DMS153 (cell line): Measurements from ENCODE around the gene HS2ST1.
A peak's percentile ranks its signal among the peaks of the same experiment; 100 is the strongest.
"Not testable (repeated sequence)": the region's sequence is repeated elsewhere in the genome, so short reads cannot be mapped to it uniquely, and the experiment has no call there.

ENCODE experiments used
- DNase-seq: peaks from one replicate; lab custom pipeline; 2025; lab: John Stamatoyannopoulos, UW

The HS2ST1 gene

DNA sequence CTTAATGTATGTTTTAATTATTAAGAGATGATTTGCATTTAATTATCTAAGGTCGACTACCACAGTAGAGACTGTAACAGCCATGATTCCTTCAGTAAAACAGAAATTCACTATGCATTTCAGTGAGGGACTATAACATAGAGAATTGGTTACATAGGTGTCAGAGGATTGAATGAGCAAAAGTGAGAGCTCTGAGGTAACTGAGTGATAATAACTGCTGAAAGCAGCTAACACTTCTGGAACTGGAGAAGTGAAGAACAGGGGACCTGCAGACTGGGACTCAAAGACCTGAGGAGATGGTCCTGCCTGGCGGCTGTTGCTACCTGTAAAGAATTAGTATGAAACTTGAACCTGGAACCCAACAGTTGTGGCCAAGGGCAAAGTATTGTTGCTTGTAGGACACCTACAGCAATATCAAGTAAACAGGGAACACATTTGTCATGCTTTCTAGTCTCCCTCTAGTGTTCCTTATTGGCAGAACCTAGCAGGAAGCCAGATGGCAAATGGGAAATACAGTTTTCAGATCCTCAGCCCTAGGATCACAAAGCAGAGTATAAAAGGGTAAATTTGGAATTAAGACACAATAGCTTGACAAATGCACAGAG lies 110.6 kb downstream of the HS2ST1 start:
- peak; percentile 50 for DNase-seq

DNA sequence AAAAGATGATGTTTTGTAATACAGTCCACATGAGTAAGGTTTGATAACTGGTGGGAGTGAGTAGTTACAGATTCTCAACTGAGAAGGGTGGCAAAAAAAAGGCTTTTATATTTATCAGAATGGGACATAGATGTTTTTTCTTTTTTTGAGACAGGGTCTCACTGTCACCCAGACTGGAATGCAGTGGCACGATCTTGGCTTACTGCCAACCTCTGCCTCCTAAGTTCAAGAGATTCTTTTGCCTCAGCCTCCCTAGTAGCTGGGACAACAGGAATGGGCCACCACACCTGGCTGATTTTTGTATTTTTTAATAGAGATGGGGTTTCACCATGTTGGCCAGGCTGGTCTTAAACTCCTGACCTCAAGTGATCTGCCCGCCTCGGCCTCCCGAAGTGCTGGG lies 113.1 kb downstream of the HS2ST1 start:
- DNase-seq = not testable (repeated sequence)

GRCh38 chr1:87028576-87028975 lies 114.1 kb downstream of the HS2ST1 start:
- DNase-seq = no peak

DNA sequence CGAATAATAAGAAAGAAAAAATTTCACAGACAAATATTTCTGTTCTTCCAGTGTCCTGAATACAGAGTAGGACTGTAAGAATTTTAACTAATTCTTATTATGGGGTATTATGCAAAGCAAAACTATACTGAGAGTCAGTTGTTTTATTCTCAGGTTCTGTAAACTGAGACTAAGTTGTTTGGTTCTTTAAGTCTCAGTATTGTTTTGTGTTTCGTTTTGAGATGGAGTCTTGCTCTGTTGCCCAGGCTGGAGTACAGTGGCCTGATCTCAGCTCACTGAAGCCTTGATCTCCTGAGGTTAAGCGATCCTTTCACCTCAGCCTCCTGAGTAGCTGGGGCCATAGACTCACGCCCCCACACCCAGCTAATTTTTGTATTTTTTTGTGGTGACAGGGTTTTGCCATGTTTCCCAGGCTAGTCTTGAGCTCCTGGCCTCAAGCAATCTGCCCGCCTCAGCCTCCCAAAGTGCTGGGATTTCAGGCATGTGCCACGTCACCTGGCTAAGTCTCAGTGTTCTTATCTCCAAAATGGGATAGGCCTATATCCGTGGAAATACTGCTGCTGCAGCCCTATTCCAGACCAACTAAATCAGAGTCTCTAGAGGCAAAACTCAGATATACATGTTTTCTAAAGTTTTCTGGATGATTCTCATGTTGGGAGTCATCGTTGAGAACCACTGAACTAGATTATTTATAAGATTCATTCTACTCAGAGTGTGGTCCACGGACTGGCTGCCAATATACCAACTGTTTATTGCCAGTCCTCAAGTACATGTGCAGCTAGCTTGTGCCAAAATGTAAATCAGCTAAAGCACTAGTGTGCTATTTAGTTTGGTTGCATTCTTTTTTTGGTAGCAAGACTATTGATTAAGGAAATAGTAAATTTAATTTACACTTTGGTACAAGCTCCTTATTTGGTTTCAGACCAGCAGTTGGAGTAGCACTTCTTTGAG lies 116.6 kb downstream of the HS2ST1 start:
- no peak for DNase-seq

- DNase-seq = no peak
These were observed 119.9 kb downstream of the HS2ST1 start for GRCh38 chr1:87034351-87034750.

DNA sequence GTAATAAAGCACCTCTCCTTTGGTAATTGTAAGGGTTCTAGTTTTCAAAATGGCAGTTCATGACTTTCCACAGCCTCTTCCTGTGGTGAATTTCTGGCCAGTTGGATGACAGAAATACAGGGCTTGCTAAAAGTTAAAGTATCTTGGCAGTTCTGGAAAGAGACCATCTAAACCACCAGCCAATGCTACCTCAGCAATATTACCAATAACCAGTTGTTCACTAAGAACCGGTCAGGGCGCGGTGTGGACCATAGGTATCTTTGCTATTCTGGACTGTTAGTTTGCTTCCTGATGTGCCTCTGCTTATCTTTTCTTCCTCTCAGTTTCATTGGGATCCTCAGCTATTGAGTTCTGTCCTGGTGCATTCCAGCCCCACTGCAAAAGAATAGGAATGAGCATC lies 124.7 kb downstream of the HS2ST1 start:
- no peak for DNase-seq

DNA sequence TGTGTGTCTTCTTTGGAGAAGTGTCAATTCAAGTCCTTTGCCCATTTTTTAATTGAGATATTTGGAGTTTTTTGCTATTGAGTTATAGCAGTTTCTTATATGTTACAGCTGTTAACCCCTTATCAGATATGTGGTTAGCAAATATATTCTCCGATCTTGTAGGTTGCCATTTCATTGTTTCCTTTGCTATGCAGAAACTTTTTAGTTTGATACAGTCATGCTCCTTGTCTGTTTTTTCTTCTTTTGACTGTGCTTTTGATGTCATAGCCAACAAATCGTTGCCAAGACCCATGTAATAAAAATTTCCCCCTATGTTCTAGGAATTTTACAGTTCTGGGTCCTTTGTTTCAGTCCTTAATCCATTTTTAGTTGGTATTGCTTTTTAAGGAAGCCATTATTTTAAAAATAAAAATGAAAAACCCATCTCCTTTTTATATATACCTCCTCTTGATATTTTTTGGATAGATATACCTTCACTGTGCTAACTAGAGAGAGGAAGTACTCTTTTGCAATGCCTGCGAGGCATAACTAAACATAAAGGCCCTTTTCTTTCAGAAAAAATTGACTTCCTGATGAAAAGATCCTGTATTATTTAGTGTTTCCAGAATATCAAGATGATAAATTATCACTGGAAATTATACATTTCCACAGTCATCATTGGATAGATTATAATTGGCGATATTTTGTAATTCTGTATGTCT lies 127.8 kb downstream of the HS2ST1 start:
- DNase-seq = no peak

- DNase-seq = no peak
These were observed 130.0 kb downstream of the HS2ST1 start for GRCh38 chr1:87044424-87044823.

DNA sequence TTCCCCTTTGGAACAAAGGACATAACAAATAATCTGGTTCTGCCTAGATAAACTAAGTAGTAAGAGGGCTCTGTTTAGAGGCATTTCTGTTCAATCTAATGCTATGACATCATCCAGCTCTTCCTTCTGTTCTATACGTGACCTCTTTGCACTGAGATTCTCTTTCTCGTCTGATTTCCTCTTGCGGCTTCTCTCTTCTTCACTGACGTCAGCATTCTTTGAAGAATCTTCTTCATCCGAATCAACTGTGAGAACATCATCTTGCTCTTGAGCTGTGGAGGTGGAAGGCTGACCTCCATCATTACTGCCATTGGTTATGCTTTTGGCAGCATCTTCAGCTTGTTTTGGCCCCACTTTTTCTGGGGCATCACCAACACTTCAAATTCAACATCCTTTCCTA lies 130.4 kb downstream of the HS2ST1 start:
- no peak for DNase-seq

DNA sequence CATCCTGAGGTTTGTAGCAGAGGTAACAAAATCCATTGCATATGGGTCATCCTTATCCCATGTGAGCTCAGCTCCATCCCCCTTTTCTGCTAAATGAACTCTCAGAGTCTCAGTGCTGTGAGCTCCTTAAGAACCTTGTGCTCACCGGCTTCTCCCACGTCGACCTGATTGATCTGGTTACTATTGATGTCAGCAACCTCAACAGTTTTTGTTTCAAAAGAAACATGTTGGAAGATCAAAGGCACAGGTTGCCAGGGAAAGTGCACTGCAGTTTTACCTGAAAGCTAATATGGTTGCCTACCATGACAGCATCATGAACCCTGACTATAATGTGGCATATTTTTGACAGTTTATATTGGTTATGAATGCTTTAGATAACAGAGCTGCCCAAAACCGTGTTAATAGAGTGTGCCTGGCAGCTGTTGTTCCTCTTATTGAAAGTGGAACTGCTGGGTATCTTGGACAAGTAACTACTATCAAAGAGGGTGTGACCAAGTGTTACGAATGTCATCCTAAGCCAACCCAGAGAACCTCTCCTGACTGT lies 131.4 kb downstream of the HS2ST1 start:
- DNase-seq = no peak

- DNase-seq = no peak
These were observed 132.5 kb downstream of the HS2ST1 start for GRCh38 chr1:87046951-87047350.

DNA sequence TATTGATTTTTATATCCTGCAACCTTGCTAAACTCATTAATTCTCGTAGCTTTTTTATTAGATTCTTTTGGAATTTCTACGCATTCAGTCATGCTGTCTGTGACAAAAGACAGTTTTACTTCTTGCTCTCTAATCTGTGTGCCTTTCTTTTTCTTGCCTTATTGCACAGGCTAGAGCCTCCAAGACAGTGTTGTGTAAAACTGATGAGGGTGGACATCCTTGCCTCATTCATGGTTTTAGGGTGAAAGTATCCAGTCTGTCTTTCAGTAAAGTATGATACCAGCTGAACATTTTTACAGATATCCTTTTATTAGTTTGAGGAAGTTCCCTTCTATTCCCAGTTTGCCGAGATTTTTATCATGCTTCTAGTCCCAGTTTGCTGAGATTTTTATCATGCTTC lies 133.8 kb downstream of the HS2ST1 start:
- DNase-seq = no peak

DNA sequence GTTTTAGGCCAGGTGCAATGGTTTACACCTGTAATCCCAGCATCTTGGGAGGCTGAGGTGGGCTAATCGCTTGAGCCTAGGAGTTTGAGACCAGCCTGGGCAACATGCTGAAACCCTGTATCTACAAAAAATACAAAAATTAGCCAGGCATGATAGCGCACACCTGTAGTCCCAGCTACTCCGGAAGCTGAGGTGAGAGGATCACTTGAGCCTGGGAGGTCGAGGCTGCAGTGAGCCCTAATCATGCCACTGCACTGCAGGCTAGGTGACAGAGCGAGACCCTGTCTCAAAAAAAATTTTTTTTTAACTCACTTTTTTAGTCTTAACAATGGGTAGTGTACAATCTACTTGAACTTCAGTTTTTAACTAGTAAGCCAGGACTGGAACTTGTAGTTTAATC lies 137.5 kb downstream of the HS2ST1 start:
- no peak for DNase-seq

GRCh38 chr1:87052400-87052799 lies 138.0 kb downstream of the HS2ST1 start:
- no peak for DNase-seq

DNA sequence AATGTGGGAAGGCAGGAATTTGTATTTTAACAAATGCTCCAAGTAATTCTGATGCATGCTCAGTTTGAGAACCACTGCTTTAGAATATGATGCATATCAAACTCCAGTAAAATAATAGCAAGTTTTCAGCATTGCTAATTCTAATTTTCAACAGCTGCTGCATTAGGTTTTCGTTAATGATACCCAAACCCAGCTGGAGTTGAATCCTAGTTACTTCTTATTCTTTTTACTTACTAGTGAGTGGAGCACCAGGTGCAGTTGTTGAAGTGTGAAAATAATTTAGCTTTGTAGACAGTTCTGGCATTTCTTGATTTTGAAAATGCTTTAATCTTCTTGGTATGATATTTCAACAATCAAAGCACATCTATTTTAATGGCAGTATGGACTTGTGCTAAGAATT lies 138.5 kb downstream of the HS2ST1 start:
- DNase-seq = no peak

- DNase-seq = no peak
These were observed 139.0 kb downstream of the HS2ST1 start for GRCh38 chr1:87053446-87053845.

- DNase-seq = no peak
These were observed 142.5 kb downstream of the HS2ST1 start for GRCh38 chr1:87056974-87057373.

DNA sequence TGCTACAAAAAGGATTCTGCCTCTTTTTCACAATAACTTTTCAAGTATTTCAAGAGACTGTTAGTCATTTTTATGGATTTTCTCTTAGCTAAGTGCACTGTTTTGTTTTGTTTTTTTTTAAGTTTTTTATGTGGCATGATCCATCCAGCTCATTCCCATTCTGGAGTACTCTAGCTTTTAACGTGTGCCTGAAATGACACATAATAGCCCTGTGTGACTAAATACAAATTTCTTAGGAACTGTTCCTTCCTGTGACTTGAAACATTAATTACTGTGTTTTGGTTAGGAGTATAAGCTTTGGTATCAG lies 143.9 kb downstream of the HS2ST1 start:
- DNase-seq = no peak

GRCh38 chr1:87061742-87062156 lies 147.3 kb downstream of the HS2ST1 start:
- no peak for DNase-seq

- no peak for DNase-seq
These were observed 148.3 kb downstream of the HS2ST1 start for GRCh38 chr1:87062687-87063086.

DNA sequence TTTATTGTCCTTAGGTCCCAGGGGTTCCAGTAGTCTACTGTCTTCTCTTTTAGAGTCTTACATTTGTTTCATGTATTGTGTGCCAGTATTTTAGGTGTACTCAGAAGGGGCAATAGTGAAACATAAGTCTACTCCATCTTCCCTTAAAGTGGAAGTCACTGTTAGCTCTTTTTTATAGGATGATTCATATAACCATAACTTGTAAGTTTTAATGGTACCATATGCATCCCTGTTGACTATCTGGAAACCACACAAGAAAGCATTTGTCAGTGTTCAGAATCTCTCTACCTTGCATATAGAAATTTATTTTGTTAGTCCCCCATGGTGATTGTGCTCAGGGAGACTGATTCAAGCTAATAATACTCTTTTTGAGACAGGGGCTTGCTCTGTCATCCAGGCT lies 149.9 kb downstream of the HS2ST1 start:
- no peak for DNase-seq

DNA sequence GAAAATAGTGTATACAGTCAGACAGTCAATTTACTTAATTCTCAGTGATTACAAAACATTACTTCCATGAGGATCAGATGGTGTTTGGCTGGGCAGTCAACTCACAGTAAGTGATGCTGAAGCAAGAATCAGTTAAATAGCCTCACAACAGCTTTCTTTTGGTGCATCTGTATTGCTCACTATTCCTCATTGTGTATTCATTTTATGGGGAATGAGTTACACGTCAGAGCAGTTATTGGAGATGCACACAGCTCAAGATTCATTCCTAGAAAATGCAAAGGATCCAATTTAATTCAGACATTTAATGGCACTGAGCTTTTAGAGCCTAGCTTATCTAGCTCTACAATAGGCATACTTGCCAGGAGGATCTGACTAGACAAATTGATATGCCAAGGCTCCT lies 150.6 kb downstream of the HS2ST1 start:
- DNase-seq = no peak

- DNase-seq = not testable (repeated sequence)
These were observed 152.3 kb downstream of the HS2ST1 start for GRCh38 chr1:87066708-87067107.
